HG03108 (cell line): Measurements from ENCODE around the gene THAP5.

Experiments used
- ATAC-seq: cut with Tn5 transposase; IDR thresholded peaks from one replicate; pipeline ENCODE4 v1.9.1; 2021; ENCODE audit warnings: moderate library complexity; ENCODE audit not compliant: unreplicated experiment

Gene THAP5, protein sequence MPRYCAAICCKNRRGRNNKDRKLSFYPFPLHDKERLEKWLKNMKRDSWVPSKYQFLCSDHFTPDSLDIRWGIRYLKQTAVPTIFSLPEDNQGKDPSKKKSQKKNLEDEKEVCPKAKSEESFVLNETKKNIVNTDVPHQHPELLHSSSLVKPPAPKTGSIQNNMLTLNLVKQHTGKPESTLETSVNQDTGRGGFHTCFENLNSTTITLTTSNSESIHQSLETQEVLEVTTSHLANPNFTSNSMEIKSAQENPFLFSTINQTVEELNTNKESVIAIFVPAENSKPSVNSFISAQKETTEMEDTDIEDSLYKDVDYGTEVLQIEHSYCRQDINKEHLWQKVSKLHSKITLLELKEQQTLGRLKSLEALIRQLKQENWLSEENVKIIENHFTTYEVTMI

DNA sequence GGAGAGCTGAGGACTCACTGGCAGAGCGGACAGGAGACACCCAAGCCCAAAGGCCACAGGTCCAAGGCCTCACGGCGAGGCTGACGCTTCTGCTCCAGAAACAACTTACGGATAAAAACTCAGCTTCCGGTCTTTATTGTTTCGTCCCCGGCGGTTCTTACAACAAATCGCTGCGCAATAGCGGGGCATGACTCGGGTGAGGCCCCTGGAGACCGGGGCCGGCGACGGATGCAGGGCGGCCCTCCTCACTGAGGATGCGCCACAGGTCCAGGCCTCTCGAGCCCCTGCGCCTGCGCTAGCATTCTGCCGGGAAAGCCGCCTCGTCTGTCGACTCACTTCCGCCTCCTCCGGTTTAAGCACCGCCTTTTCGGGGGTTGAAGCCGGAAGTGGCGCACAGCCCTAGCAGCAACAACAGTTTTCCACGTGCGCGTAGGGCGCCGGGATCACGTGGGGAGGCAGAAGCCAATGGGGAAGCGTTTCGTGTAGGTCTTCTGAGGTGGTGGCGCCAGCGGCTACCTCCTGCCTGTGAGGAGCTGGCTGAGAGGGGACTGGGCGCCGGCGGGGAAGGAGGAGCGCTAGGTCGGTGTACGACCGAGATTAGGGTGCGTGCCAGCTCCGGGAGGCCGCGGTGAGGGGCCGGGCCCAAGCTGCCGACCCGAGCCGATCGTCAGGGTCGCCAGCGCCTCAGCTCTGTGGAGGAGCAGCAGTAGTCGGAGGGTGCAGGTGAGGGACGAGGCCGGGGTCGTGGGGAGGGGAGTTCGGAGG lies at the start of gene THAP5, which contains the start of gene DNAJB9:
THAP5 (minus strand) TSS at position 326 of the 765 bp plus-strand sequence; CDS start at position 189, 137 bp downstream.
DNAJB9 (plus strand) TSS at position 494 of the 765 bp plus-strand sequence. CDS start 1,853 bp downstream, outside the sequence.
- peak; percentile 96 for ATAC-seq

DNA sequence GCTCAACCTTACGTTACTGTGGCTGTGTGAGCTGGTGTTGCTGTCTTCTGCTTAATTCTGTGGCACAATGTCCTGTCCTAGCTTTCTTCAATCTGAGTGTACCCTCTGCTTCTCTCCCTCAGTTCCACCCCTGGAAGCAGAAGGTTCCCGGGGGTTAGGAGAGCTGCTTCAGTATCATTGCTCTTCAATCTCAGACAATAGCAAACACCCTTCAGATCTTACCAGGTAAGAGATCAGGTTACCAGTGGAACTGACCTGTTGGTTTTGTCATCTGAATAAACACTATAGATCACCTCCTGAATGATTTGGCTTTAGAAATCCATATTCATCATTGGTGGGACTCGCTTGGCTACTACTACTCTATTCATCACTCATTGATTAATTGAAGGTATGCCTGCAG lies 48.5 kb upstream of the THAP5 start:
- no peak for ATAC-seq

DNA sequence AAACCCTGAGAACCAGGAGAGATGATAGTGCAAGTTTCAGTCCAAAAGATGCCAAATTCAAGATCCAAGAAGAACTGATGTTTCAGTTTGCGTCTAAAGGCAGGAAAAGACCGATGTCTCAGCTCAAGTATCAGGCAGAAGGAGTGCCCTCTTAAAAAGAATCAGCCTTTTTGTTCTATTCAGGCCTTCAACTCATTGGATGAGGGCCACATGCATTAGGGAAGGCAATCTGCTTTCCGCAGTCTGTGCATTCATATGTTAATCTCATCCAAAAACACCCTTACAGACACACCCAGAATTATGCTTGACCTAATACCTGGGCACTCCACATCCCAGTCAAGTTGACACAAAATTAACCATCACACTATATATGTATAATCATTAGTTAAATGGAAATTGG lies 45.4 kb upstream of the THAP5 start:
- ATAC-seq: no peak

DNA sequence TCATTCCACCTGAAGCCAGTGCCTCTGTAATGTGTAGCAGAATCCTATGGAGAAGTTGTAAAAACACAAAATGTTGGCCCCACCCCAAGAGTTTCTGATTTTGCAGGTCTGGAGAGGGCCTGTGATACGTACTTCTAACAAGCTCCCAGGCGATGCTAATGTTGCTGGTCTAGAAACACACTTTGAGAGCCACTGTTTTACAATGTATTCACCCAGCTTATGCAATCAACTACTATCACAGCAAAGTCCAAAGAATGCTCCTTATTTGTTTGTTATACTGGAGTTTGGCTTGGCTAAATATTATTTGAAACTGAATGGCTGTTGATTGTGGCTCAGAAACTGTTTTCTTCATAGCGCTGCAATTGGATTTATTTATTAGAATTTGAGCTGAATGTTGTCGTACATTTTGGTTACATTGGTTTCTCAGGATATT lies 44.5 kb upstream of the THAP5 start:
- no peak for ATAC-seq

DNA sequence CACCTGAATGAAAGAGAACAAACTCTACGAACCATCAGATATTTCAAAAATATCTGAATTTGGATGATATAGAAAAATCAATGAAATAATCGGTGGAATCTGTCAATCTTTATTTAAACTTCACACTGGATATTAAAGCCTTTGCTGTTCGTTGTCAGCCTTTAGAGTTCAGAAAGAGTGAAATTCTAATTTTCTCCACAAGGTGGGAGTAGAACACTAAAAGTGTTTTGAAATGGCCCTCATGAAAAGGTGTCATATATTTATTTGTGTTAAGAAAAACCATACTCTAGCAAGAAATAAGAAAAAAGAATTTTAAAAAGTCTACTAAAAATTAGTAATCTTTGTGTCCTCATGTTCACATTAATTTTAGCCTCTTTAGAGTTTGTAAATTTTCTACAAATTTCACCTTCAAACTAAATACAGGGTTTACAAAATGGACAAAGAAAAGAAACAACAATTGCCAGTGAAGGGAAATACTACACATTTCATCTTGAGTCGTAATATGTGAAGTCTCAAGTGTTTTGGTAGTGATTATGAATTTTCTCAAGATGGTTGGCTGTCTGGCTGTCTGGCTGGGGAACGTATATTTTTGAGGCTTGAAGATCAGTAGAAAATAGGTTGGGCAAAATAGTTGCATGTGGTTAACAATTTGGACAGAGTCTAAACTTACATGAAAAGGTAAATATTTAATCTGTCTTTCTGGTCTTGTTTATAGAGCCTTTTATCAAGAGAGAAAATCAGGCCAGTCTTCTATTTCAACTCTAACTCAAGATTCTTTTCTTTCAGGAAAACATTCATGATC lies 43.8 kb upstream of the THAP5 start:
- ATAC-seq: no peak

DNA sequence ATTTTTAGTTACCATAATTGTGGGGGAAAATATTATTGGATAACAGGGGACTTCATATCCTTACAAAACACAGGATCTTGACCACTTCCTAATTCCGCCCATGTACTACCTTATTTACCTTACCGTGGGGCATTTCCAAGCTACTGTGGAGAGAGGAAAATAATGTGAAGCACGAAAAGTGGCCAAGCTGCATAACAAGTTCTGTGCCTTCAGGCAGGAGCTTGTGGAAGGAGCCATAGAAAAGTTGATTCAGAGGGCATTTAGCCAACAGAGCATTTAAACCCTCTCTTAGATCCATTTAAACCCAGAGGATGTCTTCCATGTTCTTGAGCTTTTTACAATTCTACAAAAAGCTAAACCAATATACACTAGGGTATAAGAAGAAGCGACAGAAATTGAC lies 41.8 kb upstream of the THAP5 start:
- no peak for ATAC-seq

DNA sequence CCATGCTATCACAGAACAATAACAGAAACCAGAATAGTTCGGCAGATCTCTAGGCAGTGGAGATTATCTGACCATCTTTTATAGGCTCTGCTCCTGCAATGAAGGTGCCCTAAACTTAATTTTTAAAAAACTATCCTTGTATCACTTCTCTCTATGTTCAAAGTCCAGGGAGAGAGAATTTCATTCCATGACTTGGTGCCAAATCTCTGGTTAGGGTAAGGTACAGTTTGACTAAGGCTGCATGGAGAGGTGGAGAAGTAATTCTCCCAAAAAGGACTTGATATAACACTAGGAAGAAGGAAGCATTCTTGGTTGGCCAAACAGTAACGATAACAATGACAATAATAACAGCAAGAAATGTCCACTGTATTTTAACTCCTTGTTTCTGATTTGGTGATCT lies 40.1 kb upstream of the THAP5 start:
- ATAC-seq: no peak

DNA sequence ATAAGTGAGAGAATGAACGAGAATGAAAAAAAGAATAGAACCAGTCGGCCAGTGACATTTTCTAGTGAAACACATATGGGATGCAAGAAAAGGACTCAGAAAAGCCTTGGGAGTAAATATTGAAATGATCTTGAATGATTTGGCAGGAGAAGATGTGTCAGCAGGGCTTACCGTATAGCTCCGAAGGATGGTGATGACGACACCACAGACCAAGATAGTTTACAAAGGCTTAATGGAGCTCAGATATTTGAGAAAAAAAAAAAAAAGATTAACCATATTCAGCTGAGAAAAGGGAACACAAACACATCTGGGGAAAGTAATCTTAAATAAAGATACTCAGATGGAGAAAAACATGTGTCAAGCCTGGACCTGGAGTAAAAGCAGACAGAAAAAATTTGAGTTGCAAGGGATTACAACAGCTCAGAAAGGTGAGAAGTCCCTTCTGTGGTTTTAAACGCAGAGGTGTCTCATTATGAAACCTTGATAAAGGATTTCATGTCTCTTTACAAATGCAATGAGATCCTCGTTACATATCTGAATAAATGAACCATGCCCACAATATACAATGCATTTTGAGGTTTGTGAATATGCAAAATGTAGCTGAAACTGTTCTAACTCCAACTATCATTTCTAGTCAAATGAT lies 36.2 kb upstream of the THAP5 start:
- no peak for ATAC-seq

DNA sequence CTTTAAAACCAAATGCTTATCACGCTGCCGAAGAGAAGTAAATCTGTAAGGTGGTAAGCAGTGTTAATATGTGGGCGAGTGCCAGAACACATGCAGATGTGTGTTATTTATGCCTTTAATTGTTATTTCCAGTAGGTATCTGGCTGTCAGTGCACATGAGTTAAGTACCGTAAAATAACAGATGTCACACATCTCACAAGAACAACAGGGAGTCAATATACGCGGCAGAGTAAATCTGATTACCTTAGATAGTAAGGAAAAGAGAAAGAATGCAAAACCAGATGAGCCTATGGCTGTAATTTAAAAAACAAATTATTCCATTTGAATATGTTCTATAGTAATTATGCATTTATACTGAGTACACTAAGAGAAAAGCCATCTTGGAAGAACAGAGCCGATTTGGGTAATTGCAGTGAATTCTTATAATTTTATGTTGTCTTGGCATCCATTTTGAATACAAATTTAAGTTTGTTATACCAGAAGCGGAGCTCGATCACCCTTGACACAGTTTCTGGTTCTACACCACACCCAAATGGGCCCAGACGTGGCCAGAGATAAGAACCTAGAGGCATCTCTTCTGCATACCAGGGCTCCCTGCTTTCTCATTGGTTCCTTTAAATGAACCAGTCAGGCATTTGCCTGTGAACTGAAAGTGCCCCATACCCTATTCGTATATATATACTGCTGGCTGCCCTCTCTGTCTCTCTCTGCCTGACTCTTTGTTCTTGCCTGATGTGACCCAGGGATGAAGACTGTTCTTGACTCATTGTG lies 35.0 kb upstream of the THAP5 start:
- ATAC-seq: no peak

DNA sequence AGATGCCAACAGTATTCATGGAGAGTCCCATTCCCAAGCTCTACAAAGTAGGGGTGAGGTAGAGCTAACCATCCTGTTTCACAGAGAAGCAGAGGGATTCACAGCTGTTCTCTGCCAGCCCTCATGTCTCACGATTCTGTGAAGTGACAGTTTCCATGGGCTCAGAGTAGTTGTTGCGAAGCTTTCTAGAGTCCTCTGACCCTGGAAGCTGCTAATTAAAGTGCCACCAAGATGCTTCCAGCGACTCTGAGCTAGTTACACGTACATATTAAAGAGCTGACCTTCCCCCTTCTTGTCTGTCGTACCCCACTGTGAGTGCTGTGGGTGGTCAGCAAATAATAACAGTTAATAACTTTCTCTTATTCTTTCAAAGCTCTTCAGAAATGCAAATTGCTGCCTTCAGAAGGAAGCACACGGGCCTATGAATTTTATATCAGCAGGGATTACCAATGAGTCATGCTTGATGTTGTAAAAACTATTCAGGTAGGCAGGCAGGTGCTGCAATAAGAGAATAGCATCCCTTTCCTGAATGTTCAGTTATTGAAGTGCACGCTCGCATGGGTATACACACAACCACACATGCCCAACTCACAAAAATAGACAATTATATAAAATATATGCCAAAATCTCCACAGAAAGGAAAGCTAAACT lies 34.3 kb upstream of the THAP5 start:
- ATAC-seq: no peak

DNA sequence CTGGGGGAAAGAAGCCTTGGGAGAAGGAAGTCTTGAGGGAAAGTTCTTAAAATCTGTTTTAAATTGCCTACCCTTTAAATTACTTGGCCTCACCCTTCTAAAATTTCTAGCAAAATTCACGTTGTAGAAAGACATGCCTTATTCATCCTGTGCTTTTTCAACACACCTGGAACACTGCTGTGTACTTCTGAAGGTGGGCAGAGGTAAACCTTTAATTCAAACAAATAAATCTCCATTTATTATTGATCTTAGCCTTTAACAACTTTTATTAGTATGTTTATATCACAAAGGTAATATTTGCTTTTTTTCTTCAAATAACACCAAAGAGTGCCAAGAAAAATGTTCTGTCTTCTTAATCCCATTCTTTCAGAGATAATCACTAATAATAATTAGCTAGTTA lies 30.9 kb upstream of the THAP5 start:
- no peak for ATAC-seq

DNA sequence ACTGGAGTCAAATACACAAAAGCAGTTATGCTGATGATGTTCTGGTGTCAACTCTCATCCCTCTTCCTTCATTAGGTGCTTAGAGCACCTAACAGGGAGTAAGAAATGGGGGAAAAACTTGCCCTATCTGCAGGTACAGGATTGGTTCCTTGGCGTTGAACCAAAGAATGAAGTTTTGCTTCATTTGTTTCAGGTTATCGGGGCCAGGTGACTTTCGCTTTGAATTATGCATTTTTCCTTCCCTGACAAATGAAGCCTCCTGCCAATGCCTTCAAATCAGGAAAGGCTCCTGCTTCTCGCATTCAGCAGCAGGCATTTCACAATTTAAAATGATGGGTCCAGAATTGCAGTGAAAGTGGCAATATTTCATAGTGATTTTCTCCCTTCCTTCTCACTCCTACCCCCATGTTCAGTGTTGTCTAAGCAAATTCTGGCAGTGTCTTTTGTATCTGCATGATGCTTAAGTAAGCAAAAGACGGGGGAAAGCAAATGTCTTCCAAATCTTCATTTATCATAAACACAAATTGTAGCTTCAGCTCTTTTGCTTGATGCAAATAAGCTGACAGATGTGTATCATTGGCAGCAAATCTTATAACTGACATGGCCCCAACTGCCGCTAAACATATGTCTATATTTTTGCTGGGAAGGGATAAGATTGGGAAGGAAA lies 29.5 kb upstream of the THAP5 start:
- no peak for ATAC-seq

DNA sequence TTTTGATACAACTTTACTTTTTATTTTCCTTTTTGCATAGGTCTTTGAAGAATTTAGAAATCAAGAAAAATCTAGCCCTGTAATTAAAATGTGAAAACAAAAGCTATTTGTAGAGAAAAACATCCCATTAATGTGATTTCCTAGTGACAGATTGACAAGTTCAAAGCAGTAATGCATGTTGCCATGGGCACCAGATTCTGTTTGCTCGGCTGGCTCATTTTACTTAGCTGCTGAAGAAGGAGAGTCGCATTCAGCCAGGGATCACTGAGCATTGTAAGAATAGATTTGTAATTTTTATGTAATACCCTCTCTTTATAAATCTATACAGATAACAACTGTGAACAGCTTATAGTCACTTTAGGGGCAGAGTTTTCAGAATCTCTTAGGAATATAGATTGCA lies 28.6 kb upstream of the THAP5 start:
- ATAC-seq: no peak

DNA sequence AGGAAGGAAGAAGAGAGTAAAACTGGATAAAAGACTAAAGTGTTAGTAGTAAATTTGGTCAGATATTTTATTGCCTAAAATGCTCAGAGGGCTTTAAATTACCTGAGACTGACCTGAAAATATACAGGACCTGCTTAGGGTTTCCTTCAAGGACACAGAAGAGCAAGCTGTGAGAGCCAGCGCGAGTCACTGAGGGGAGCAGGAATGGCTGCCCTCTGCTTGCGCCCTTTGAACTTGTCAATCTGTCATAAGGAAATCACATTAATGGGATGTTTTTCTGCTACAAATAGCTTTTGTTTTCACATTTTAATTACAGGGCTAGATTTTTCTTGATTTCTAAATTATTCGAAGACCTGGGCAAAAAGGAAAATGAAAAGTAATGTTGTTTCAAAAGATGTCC lies 27.1 kb upstream of the THAP5 start:
- no peak for ATAC-seq

DNA sequence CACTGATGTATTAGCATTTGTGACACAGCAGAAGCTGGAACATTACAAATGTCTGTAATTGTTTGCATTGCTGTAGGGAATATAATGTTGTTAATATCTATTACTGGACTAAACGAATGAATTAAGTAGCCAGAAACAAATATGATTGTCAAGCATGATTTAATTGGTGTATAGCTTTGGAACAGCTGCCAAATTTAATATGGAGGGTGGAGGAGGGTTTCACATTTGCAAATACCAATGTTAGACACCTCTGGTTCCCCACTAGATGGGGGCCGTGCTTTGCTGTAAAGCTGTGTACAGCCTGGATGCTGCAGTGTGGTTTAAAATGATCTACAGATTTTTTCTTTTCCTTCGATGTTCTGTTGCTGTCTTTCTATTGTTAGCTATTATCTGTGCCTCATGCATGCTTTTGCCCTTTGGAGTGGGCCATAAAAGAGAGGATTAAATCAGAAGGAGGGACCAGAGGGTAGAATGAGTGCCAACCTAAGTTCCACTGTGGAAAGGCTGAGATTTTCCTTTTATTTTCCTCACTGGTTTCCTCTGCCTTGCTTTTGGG lies 23.2 kb upstream of the THAP5 start:
- ATAC-seq: no peak

DNA sequence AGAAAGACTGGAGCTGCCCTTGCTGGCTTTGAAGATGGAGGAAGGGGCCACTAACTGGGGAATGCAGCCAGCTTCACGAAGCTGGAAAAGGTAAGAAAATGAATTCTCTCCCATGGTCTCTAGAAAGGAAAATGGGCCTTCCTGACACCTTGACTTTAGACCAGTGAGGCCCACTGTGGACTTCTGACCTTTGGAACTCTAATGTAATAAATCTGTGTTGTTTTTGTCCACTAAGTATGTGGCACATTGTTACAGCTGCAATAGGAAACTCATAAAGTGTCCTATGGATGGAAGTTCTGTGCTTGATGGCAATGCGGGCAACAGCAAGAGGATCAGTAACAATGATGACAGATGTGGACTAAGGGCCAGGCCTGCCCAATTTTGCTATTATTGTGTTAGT lies 21.1 kb upstream of the THAP5 start:
- no peak for ATAC-seq

DNA sequence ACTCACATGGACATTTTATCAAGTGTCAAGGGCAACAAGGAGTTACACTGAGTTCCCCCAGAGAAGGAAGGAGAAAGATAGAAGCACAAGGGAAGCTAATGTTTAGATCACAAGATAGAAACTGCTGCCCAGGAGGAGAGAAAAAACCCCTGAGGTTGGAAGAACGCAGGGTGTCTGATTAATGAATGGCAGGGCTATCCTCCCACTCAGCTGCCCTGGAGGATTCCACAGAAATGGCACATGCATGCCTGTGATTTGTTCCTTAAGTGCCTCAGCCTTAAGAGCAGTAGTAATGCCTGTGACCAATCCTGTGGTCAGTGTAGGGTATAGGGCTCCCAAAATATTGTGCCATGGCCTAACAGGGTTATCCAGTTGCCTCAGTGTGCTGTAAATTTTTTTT lies 20.4 kb upstream of the THAP5 start:
- ATAC-seq: no peak

DNA sequence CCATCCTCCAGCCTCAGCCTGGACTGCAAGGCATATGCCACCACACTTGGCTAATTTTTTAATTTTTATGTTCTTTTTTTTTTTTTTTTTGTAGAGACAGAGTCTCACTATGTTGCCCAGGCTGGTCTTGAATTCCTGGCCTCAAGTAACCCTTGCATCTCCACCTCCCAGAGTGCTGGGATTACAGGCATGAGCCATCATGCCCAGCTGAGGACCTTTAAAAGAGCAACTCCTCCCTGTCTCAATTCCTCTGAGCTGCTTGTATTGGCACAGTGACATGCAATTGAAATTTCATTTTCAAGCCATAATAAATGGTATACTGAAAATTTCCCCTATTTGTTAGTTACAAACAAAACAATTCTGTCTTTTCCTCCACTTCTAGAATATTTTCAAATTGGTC lies 19.7 kb upstream of the THAP5 start:
- ATAC-seq: no peak

DNA sequence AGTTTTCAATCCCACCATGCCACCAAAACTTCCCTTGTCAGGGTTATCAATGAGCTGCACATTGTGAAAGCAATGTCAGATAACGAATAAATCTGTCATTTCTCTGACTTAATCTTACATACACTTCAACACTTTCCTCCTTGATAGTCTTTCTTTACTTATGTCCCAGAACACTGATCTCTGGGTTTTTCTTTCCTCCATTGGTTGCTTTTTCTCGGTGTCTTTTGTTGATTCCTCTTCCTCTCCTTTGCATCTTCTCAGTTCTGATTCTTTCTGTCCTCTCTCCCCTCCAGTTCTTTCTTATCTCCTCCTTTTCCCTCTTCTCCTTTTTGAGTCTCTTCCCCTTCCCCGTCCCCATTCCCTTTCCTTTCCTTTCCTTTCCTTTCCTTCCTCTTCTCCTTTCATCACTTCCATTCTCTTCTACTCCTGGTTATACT lies 16.8 kb upstream of the THAP5 start:
- ATAC-seq: no peak
